Esophagus squamous epithelium (tissue), 5 donors: Measurements from ENCODE around the gene ACAP3. TPM values are rescaled to one million over a fixed set of nuclear protein-coding genes. Genes with fewer than 3 reads are reported as not detected.

Experiments used
- DNase-seq: peaks from one replicate; lab custom pipeline; 2025; lab: John Stamatoyannopoulos, UW
- H3K27ac ChIP-seq, 4 donors: fragments of 200-600 bp; sonication (generic); one replicate each; pipeline ENCODE4 v1.5.1; 2016 to 2019; ENCODE audit warnings: mild to moderate bottlenecking in 1 of 4
- H3K27me3 ChIP-seq, 4 donors: fragments of 200-600 bp; sonication (generic); 1 replicate in 3 of 4; 2 replicates in 1 of 4; pipeline versions ENCODE4 v1.5.1 to v1.6.0; 2017 to 2021; ENCODE audit warnings: antibody characterized with exemption in 1 of 4
- H3K36me3 ChIP-seq, 3 donors: fragments of 200-600 bp; sonication (generic); one replicate each; pipeline ENCODE4 v1.5.1; 2016 to 2019
- H3K4me1 ChIP-seq, 3 donors: fragments of 200-600 bp; sonication (generic); one replicate each; pipeline ENCODE4 v1.5.1; 2017 to 2019
- H3K4me3 ChIP-seq, 4 donors: fragments of 200-600 bp; sonication (generic); 1 replicate in 3 of 4; 2 replicates in 1 of 4; pipeline ENCODE4 v1.5.1; 2016 to 2019; ENCODE audit warnings: mild to moderate bottlenecking in 2 of 4, moderate library complexity in 1 of 4
- H3K9me3 ChIP-seq, 3 donors: fragments of 200-600 bp; sonication (generic); one replicate each; pipeline ENCODE4 v1.5.1; 2016 to 2019
- CTCF ChIP-seq, 6 experiments: fragments of 450-650 bp in 4 of 6; fragments of 200-600 bp in 2 of 6; sonication (generic) in 2 of 6; IDR thresholded peaks; one replicate each; pipeline ENCODE4 v1.5.1; 2016 to 2019; ENCODE audit warnings: antibody characterized with exemption in 6 of 6, mild to moderate bottlenecking in 4 of 6, moderate library complexity in 4 of 6
- POLR2A ChIP-seq, 4 donors: fragments of 450-650 bp; IDR thresholded peaks; one replicate each; pipeline ENCODE4 v1.6.1; 2017; ENCODE audit warnings: antibody characterized with exemption in 4 of 4, mild to moderate bottlenecking in 4 of 4, moderate library complexity in 3 of 4
- WGBS, 2 donors: methylation state at CpG; one replicate each; pipeline ENCODE4 v1.1.5; 2018; 5-methylcytosine and 5-hydroxymethylcytosine counted together
- intact Hi-C: fragments of 100-400 bp; cut with DNase I; formaldehyde crosslinking; loops from one replicate; pipeline ENCODE4 v1.15.0; 2022
- total RNA-seq, 4 donors: library from RNA; depleted of rRNA; stranded (reverse); fragments of >200 nt; gene quantifications; one replicate each; pipeline ENCODE4 v1.1.0, GENCODE V29; 2016
- donor health status: DM: yes; HTN: yes; CAD: no.

ACAP3 gene
- total RNA-seq, 4 donors from 2014 or later: 36.4 to 66.7 (median 56.9) TPM

DNA sequence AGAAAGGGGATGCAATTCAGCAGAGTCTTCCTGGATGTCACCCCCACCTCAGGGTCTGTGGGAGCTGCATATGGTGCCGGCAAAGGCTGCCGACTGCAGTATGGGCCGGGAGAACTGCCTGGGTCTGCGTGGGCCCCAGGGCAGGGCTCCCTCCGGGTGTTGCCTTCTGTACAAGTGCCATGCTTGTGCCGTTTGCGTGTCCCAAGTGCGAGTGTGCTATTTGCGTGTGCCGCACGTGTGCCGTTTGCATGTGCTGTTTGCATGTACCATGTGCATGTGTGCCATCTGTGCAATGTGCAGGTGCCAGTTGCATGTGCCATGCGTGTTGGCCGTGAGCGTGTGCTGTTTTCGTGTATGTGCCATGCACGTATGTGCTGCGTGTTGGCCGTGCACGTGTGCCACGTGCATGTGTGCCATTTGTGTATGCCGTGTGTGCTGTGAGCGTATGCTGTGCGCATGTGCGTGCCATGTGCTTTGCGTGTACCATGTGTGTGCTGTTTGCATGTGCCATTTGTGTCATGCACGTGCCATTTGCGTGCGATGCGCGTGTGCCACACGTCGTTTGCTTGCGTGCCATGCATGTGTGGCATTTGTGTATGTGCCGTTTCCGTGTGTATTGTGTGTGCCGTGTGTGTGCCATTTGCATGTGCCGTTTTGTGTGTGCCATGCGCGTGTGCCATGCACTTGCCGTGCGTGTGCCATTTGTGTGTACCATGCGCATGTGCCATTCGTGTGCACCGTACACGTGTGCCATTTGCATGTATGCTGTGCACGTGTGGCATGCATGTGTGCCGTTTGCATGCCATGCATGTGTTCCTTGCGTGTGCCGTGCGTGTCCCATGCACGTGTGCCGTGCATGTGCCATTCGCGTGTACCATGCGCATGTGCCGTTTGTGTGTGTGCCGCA is 21.8 kb upstream of the ACAP3 start:
- TF ChIP-seq POLR2A (IDR thresholded peaks at IDR 0.05) (no peak), CTCF (IDR thresholded peaks at IDR 0.05) (no peak)
- Histone ChIP-seq H3K4me1 (peaks cover 44 to 72% (median 49%) of the 10 kb centered on the region in 3 donors), H3K27ac (no peak overlapping the region), H3K36me3 (peaks cover 13 to 30% (median 16%) of the 10 kb centered on the region in 3 donors), H3K27me3 (peaks cover 0 to 9% (median 0%) of the 10 kb centered on the region in 4 donors), H3K9me3 (no peaks in the 10 kb centered on the region), H3K4me3 (no peak overlapping the region)
- intact Hi-C loops: no loop called here
- DNase-seq: no peak
- 91 to 93% methylated on average over 46 to 55 of the region's 58 CpGs for WGBS, 2 donors

GRCh38 chr1:1328254-1328653 is 20.5 kb upstream of the ACAP3 start:
- no peak for DNase-seq
- peaks cover 13 to 30% (median 16%) of the 10 kb centered on the region in 3 donors for H3K36me3 ChIP-seq
- H3K4me3 ChIP-seq: no peak overlapping the region

GRCh38 chr1:1327291-1327690 is 19.6 kb upstream of the ACAP3 start:
- Histone ChIP-seq H3K27me3 (peaks cover 0 to 9% (median 0%) of the 10 kb centered on the region in 4 donors), H3K27ac (no peak overlapping the region), H3K9me3 (no peaks in the 10 kb centered on the region), H3K36me3 (peaks cover 13 to 36% (median 16%) of the 10 kb centered on the region in 3 donors), H3K4me3 (no peak overlapping the region), H3K4me1 (peaks cover 31 to 68% (median 48%) of the 10 kb centered on the region in 3 donors)
- intact Hi-C loops: no loop called here
- TF ChIP-seq CTCF (IDR thresholded peaks at IDR 0.05) (no peak), POLR2A (IDR thresholded peaks at IDR 0.05) (no peak)
- no peak for DNase-seq
- 87 to 90% methylated on average over 2 to 22 of the region's 40 CpGs for WGBS, 2 donors

More at GRCh38 chr1:1328254-1328653, 20.5 kb upstream of the ACAP3 start:
- Histone ChIP-seq H3K27ac (no peak overlapping the region), H3K9me3 (no peaks in the 10 kb centered on the region), H3K4me1 (peaks cover 35 to 68% (median 50%) of the 10 kb centered on the region in 3 donors), H3K27me3 (peaks cover 0 to 9% (median 0%) of the 10 kb centered on the region in 4 donors)
- 100% methylated on average over 1 of the region's 15 CpGs; no CpG with 5 or more reads in 1 of the 2 donors for WGBS, 2 donors
- TF ChIP-seq CTCF (IDR thresholded peaks at IDR 0.05): no peak
- no peak for TF ChIP-seq POLR2A (IDR thresholded peaks at IDR 0.05)
- intact Hi-C loops: no loop called here

DNA sequence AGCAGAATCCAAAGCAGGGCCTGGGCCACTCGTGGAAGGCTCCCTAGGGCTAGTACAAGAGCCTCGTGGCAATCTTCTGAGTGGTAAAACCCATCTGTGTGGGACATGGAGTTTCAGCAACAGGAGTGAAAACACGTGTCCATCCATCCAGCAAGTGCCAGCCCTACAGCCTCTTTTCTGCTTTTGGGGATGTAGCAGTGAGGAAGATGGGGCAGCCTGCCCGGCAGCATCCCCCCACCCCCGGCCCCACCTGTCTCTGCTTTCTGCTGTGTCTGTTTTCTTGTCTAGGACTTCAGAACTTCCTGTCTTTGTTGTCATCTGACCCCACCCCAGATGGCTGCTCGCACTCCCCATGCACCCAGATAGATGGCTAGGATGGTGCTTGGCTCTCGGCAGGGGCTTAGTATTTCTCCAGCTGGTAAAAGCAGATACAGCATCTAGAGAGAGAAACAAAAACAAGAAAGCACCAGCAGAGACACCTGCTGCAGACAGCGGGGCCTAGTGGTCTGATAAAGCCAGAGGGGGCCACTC is 18.4 kb upstream of the ACAP3 start:
- Histone ChIP-seq H3K27me3 (peaks cover 0 to under 1% (median 0%) of the 10 kb centered on the region in 4 donors), H3K9me3 (no peaks in the 10 kb centered on the region), H3K27ac (peak overlapping the region; percentile 95 to 98 (median 96)), H3K36me3 (peaks cover 13 to 48% (median 19%) of the 10 kb centered on the region in 3 donors), H3K4me1 (peaks cover 23 to 68% (median 47%) of the 10 kb centered on the region in 3 donors), H3K4me3 (peak overlapping the region in 3 of 4 donors; percentile 81 to 100 (median 87))
- intact Hi-C loops: no loop called here
- no peak for DNase-seq
- no peak for TF ChIP-seq CTCF (IDR thresholded peaks at IDR 0.05)
- no peak for TF ChIP-seq POLR2A (IDR thresholded peaks at IDR 0.05)
- 61 to 71% methylated on average over 4 to 6 of the region's 8 CpGs for WGBS, 2 donors
